ENCODE results near the gene FAM32A.

- TF ChIP-seq CTCF (IDR thresholded peaks at IDR 0.05) (no peak), POLR2A (IDR thresholded peaks at IDR 0.05) (no peak)
These were observed 15.1 kb downstream of the FAM32A start for GRCh38 chr19:16200038-16201010.

Data from body of pancreas (tissue), 4 donors.